HG02840 (cell line): ENCODE results near the gene KRTAP13-2.

Experiments
- ATAC-seq: cut with Tn5 transposase; IDR thresholded peaks from one replicate; pipeline ENCODE4 v1.9.1; 2021; ENCODE audit warnings: mild to moderate bottlenecking, moderate library complexity, moderate number of reproducible peaks; ENCODE audit not compliant: unreplicated experiment, low FRiP score

KRTAP13-2 gene

DNA sequence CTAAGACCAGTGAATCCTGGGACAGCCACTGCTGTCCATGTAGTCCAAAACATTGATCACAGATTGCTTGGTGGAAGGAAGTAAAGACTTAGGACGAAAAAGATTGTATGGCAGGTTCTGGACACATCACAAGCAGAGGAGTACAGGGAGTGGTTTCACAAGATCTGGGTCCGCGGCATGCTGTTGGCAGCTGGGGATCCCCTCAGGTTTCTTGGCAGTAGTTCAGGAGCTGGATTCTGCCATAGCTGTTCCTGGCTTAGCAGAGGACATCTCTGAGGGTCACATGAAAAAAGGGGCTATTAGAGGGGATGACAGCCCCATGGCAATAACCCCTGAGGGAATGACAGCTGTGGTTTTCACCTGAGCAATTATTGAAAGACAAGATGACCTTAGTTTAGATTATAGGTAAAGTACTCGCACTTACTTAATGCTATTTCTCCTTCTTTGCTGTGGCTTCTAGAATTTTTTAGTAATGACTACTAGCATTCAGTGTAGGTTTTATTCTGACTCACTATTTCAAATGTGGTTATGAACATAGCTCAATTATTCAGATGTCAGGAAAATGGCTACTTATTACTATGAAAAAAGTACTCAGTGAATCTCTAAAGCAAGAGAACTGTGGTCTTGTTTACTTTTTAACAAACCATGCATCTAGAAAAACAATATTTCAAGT, 42.7 kb downstream of the KRTAP13-2 start:
- no peak for ATAC-seq

DNA sequence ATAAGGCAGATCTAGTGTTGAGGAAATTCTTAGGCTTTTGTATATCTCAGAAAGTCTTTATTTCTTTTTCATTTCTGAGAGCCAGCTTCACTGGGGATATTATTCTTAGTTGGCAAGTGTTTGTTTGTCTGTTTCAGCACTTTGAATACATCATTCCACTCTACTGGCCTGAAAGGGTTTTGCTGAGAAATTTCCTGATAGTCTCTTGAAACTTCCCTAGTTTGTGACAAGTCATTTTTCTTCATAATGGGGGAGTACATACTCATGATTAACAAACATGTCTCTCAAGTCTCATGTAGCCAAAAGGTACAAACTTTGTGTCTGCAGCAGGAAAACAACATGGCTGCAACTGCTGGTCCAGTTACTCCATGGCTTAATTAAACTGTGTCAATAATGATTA, 45.7 kb downstream of the KRTAP13-2 start:
- no peak for ATAC-seq
